HepG2 (cell line): ENCODE measurements around the gene ADCY5. TPM values are rescaled to one million over a fixed set of nuclear protein-coding genes. Genes with fewer than 3 reads are reported as not detected.

ENCODE experiments used
- BRCA1 ChIP-seq: sonication (generic); formaldehyde crosslinking; IDR thresholded peaks from 2 replicates; pipeline ENCODE4 v1.4.0; 2020; ENCODE audit warnings: missing genetic modification reagents
- GATAD1 ChIP-seq: IDR thresholded peaks from 2 replicates; pipeline ENCODE4 v1.6.1; 2016; ENCODE audit warnings: missing genetic modification reagents, missing compliant biosample characterization
- HNF1B ChIP-seq: sonication (generic); formaldehyde crosslinking; IDR thresholded peaks from 2 replicates; pipeline ENCODE4 v1.5.1; 2020; ENCODE audit warnings: mild to moderate bottlenecking, moderate library complexity, missing genetic modification reagents
- IRF1 ChIP-seq: sonication (generic); formaldehyde crosslinking; IDR thresholded peaks from 2 replicates; pipeline ENCODE4 v1.4.0; 2020; ENCODE audit warnings: low read depth, mild to moderate bottlenecking, missing genetic modification reagents
- KAT2B ChIP-seq: fragments of 150-350 bp; IDR thresholded peaks from 2 replicates; pipeline ENCODE4 v1.6.1; 2014; ENCODE audit warnings: low read depth, low read length, borderline replicate concordance
- KDM3A ChIP-seq: IDR thresholded peaks from 2 replicates; pipeline ENCODE4 v1.6.1; 2018; ENCODE audit warnings: low read depth, missing compliant biosample characterization
- KLF11 ChIP-seq: IDR thresholded peaks from 2 replicates; pipeline ENCODE4 v1.6.1; 2016; ENCODE audit warnings: missing compliant biosample characterization
- NFYC ChIP-seq: IDR thresholded peaks from 2 replicates; pipeline ENCODE4 v1.6.1; 2016; ENCODE audit warnings: missing genetic modification reagents, missing compliant biosample characterization
- SOX13 ChIP-seq, 3 experiments: fragments of 450-650 bp in 1 of 3; sonication (generic) in 1 of 3; formaldehyde crosslinking in 1 of 3; IDR thresholded peaks in 2 of 3; conservative IDR thresholded peaks in 1 of 3; 2 replicates each; pipeline versions ENCODE4 v1.5.0 to v1.6.1; 2016 to 2020; ENCODE audit warnings: antibody characterized with exemption in 1 of 3, mild to moderate bottlenecking in 1 of 3, missing compliant biosample characterization in 1 of 3, missing genetic modification reagents in 1 of 3, moderate library complexity in 1 of 3
- SRSF9 ChIP-seq: fragments of 200-400 bp; formaldehyde crosslinking; IDR thresholded peaks from 2 replicates; pipeline ENCODE4 v1.6.1; 2018; ENCODE audit warnings: borderline replicate concordance, mild to moderate bottlenecking, low read depth, low read length; ENCODE audit not compliant: insufficient read depth, poor library complexity, severe bottlenecking
- SRY ChIP-seq: sonication (generic); formaldehyde crosslinking; IDR thresholded peaks from 2 replicates; pipeline ENCODE4 v1.8.0; 2022; ENCODE audit warnings: mild to moderate bottlenecking, missing genetic modification reagents
- ZFP37 ChIP-seq: sonication (generic); formaldehyde crosslinking; IDR thresholded peaks from 2 replicates; pipeline ENCODE4 v1.4.0; 2020; ENCODE audit warnings: missing genetic modification reagents, borderline replicate concordance
- ZNF264 ChIP-seq: sonication (generic); formaldehyde crosslinking; IDR thresholded peaks from 2 replicates; pipeline ENCODE4 v1.4.0; 2020; ENCODE audit warnings: missing genetic modification reagents
- ZNF331 ChIP-seq: sonication (generic); formaldehyde crosslinking; IDR thresholded peaks from 2 replicates; pipeline ENCODE4 v1.4.0; 2020; ENCODE audit warnings: missing genetic modification reagents
- ZNF552 ChIP-seq: sonication (generic); formaldehyde crosslinking; IDR thresholded peaks from 2 replicates; pipeline ENCODE4 v1.9.0; 2022; ENCODE audit warnings: missing genetic modification reagents, mild to moderate bottlenecking, borderline replicate concordance
- ZNF713 ChIP-seq: sonication (generic); formaldehyde crosslinking; IDR thresholded peaks from 2 replicates; pipeline ENCODE4 v1.4.0; 2020; ENCODE audit warnings: mild to moderate bottlenecking, missing genetic modification reagents
- ZNF839 ChIP-seq: sonication (generic); formaldehyde crosslinking; IDR thresholded peaks from 2 replicates; pipeline ENCODE4 v1.4.0; 2020; ENCODE audit warnings: missing genetic modification reagents, mild to moderate bottlenecking, borderline replicate concordance
- polyA plus RNA-seq, 8 experiments: library from polyadenylated mRNA; depleted of rRNA in 3 of 8; stranded (reverse) in 7 of 8; unstranded in 1 of 8; fragments of >200 nt; fragmentation: Illumina TruSeq in 4 of 8; extraction: Trizol in 4 of 8; gene quantifications; 2 replicates each; pipeline versions ENCODE4 v1.2.1 to v1.2.3, GENCODE V29; 2011 to 2016; ENCODE audit warnings: low read depth in 4 of 8, missing spikeins in 1 of 8, mixed read lengths in 1 of 8; ENCODE audit not compliant: insufficient read depth in 1 of 8
- total RNA-seq, 5 experiments: library from RNA; depleted of rRNA; stranded (reverse); fragments of >200 nt; fragmentation: Illumina TruSeq; extraction: Trizol; gene quantifications; 2 replicates each; pipeline ENCODE4 v1.2.3, GENCODE V29; 2016; ENCODE audit warnings: low read depth in 1 of 5
- TF ChIP-seq, protein P1 (sequence below): IDR thresholded peaks from 2 replicates; pipeline ENCODE4 v1.6.1; 2016; ENCODE audit warnings: missing compliant biosample characterization, missing genetic modification reagents, borderline replicate concordance
- TF ChIP-seq, protein P2 (sequence below): sonication (generic); formaldehyde crosslinking; IDR thresholded peaks from 2 replicates; pipeline ENCODE4 v1.4.0; 2020; ENCODE audit warnings: missing genetic modification reagents; ENCODE audit errors: not compliant biosample characterization
- TF ChIP-seq, protein P3 (sequence below): sonication (generic); formaldehyde crosslinking; IDR thresholded peaks from 2 replicates; pipeline ENCODE4 v1.4.0; 2020; ENCODE audit warnings: mild to moderate bottlenecking, missing genetic modification reagents

Gene ADCY5
- total and polyA plus RNA-seq, 2 of the 13 experiments (the other 11 are each of a cell fraction or from before 2014, with no cell fraction given) = not detected

DNA sequence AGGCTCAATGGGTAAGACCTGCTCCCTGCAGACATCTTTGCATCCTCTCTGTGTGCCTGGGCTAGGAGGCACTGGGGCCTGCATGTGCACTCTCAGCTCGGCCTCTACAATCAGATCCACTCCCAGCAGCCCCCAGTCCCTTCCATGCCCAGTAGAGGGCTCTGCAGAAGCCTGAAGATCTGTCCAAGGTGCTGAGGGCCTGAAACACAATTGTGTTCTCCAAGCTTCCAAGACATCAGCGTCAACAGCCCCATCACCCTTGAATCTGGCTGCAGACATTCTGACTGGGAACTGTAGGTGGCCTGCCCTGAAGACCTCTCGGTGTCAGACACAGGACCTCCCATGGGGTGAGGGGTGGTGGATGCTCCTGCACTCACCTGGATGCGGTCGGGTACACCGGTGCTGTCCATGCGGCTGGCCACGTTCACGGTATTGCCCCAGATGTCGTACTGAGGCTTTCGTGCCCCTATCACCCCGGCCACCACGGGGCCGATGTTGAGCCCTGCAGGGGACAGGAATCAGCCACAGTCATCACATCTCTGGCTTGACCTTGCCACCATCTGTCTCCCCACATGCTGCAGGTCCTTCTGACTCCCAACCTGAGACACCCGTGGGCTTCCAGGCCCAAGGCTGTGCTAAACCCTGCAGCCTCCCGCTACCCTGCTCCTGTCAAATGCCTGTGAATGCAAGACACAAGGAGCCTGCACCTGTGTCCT lies 162.4 kb downstream of the ADCY5 start (continued):
- TF ChIP-seq, protein P1, sequence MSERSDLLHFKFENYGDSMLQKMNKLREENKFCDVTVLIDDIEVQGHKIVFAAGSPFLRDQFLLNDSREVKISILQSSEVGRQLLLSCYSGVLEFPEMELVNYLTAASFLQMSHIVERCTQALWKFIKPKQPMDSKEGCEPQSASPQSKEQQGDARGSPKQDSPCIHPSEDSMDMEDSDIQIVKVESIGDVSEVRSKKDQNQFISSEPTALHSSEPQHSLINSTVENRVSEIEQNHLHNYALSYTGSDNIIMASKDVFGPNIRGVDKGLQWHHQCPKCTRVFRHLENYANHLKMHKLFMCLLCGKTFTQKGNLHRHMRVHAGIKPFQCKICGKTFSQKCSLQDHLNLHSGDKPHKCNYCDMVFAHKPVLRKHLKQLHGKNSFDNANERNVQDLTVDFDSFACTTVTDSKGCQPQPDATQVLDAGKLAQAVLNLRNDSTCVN (CRISPR knock-in tag) = peak; percentile 86; the same call in 1 of the 2 replicates
- TF ChIP-seq GATAD1 (CRISPR knock-in tag) = 0 out of 2 replicates have a peak, but pooled peaks have one; percentile 48
- TF ChIP-seq HNF1B = no peak
- peak; percentile 61; the same call in 1 of the 2 replicates for TF ChIP-seq ZFP37 (CRISPR knock-in tag)
- peak; percentile 98 for TF ChIP-seq KLF11 (CRISPR knock-in tag)
- peak; percentile 85 for TF ChIP-seq ZNF264 (CRISPR knock-in tag)
- TF ChIP-seq SOX13 (IDR thresholded peaks at IDR 0.05) = no peak
- TF ChIP-seq SOX13 (CRISPR knock-in tag; conservative IDR thresholded peaks at IDR 0.05 in 1 of 2, IDR thresholded peaks at IDR 0.05 in 1 of 2) = peak in 1 of 2 experiments; percentile 47; a peak in 2 of 4 replicates
- no peak for TF ChIP-seq ZNF552 (CRISPR knock-in tag)
- no peak for TF ChIP-seq IRF1 (CRISPR knock-in tag)
- TF ChIP-seq KAT2B = no peak
- TF ChIP-seq KDM3A (CRISPR knock-in tag) = 0 out of 2 replicates have a peak, but pooled peaks have one; percentile 47
- peak; percentile 70; the same call in 1 of the 2 replicates for TF ChIP-seq BRCA1 (CRISPR knock-in tag)
- TF ChIP-seq SRSF9 = no peak
- TF ChIP-seq ZNF331 (CRISPR knock-in tag) = peak; percentile 94
- TF ChIP-seq, protein P2, sequence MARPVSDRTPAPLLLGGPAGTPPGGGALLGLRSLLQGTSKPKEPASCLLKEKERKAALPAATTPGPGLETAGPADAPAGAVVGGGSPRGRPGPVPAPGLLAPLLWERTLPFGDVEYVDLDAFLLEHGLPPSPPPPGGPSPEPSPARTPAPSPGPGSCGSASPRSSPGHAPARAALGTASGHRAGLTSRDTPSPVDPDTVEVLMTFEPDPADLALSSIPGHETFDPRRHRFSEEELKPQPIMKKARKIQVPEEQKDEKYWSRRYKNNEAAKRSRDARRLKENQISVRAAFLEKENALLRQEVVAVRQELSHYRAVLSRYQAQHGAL (CRISPR knock-in tag) = peak; percentile 58
- TF ChIP-seq, protein P3, sequence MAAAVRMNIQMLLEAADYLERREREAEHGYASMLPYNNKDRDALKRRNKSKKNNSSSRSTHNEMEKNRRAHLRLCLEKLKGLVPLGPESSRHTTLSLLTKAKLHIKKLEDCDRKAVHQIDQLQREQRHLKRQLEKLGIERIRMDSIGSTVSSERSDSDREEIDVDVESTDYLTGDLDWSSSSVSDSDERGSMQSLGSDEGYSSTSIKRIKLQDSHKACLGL = no peak; the same call in 1 of the 2 replicates
- peak; percentile 91; the same call in 1 of the 2 replicates for TF ChIP-seq SRY (CRISPR knock-in tag)
- no peak for TF ChIP-seq ZNF713
- TF ChIP-seq NFYC (CRISPR knock-in tag) = peak; percentile 39; the same call in 1 of the 2 replicates
- no peak for TF ChIP-seq ZNF839 (CRISPR knock-in tag)
